A549 (cell line): Measurements from ENCODE around the gene AZGP1. TPM values are rescaled to one million over a fixed set of nuclear protein-coding genes. Genes with fewer than 3 reads are reported as not detected.
A peak's percentile ranks its signal among the peaks of the same experiment; 100 is the strongest.

Experiments
- ATAC-seq, 2 experiments: fragments of 200-7000 bp in 1 of 2; fragments of >200 bp in 1 of 2; cut with Nextera tagmentation in 1 of 2; cut with Tn5 transposase in 1 of 2; 3 replicates each; pipeline versions ENCODE4 v1.8.0 to v1.9.1; 2018 to 2020; ENCODE audit warnings: mild to moderate bottlenecking in 1 of 2, moderate library complexity in 1 of 2
- CTCF ChIA-PET: fragments of 300-600 bp; sonication (Branson Sonifier 250); formaldehyde crosslinking; extraction: SDS; loops from one replicate; lab custom pipeline; 2021; ENCODE audit warnings: antibody characterized with exemption, inconsistent platforms; lab: Yijun Ruan, JAX
- POLR2A ChIA-PET: fragments of 350-600 bp; formaldehyde crosslinking; extraction: SDS; loops from one replicate; lab custom pipeline; 2021; ENCODE audit warnings: antibody characterized with exemption, inconsistent platforms; lab: Yijun Ruan, JAX
- DNase-seq, 2 experiments: peaks; one replicate each; pipeline versions ENCODE4 v3.0.0 to v3.0.0-alpha.2; 2011 to 2016; ENCODE audit warnings: low read depth in 1 of 2, low spot score in 1 of 2
- FAIRE-seq: peaks from 2 replicates; lab custom pipeline; 2011; peaks lifted over from hg19 to GRCh38; lab: Jason Lieb, UNC
- H3K27ac ChIP-seq, 2 experiments: fragments of >200 bp; sonication (Bioruptor Twin); formaldehyde crosslinking; 3 replicates each; pipeline ENCODE4 v1.5.1; 2016 to 2017
- H3K4me1 ChIP-seq: fragments of >200 bp; sonication (Bioruptor Twin); formaldehyde crosslinking; 3 replicates; pipeline ENCODE4 v1.6.1; 2016
- H3K4me2 ChIP-seq: fragments of >200 bp; sonication (Bioruptor Twin); formaldehyde crosslinking; 3 replicates; pipeline ENCODE4 v1.6.1; 2016
- H3K4me3 ChIP-seq: fragments of >200 bp; sonication (Bioruptor Twin); formaldehyde crosslinking; 3 replicates; pipeline ENCODE4 v1.5.1; 2016
- H3K9me3 ChIP-seq: fragments of >200 bp; sonication (Bioruptor Twin); formaldehyde crosslinking; 3 replicates; pipeline ENCODE4 v1.6.1; 2016
- CTCF ChIP-seq: fragments of >200 bp; sonication (Bioruptor Twin); formaldehyde crosslinking; IDR thresholded peaks from 3 replicates; pipeline ENCODE4 v1.5.1; 2016
- E2F6 ChIP-seq: IDR thresholded peaks from 2 replicates; pipeline ENCODE4 v1.6.1; 2012; ENCODE audit warnings: low read depth, borderline replicate concordance
- EHF ChIP-seq: fragments of 250-450 bp; sonication (Bioruptor Pico); IDR thresholded peaks from 2 replicates; pipeline ENCODE4 v1.5.0; 2020; ENCODE audit warnings: mild to moderate bottlenecking
- EHMT2 ChIP-seq: fragments of 200-600 bp; sonication (generic); IDR thresholded peaks from 2 replicates; pipeline ENCODE4 v1.6.1; 2016; ENCODE audit warnings: antibody characterized with exemption, low read depth, mild to moderate bottlenecking, moderate library complexity
- EP300 ChIP-seq, 2 experiments: fragments of >200 bp; sonication (Bioruptor Twin); formaldehyde crosslinking; IDR thresholded peaks; 2 replicates in 1 of 2; 3 replicates in 1 of 2; pipeline ENCODE4 v1.6.1; 2016 to 2017
- FOSB ChIP-seq: fragments of 250-450 bp; sonication (Bioruptor Pico); IDR thresholded peaks from 2 replicates; pipeline ENCODE4 v1.5.0; 2020; ENCODE audit warnings: mild to moderate bottlenecking, moderate library complexity
- FOSL2 ChIP-seq, 2 experiments: fragments of 450-650 bp in 1 of 2; fragments of >200 bp in 1 of 2; sonication (Bioruptor Twin) in 1 of 2; formaldehyde crosslinking; IDR thresholded peaks; 2 replicates each; pipeline versions ENCODE4 v1.5.0 to v1.6.1; 2016 to 2020; ENCODE audit warnings: mild to moderate bottlenecking in 1 of 2, moderate library complexity in 1 of 2
- HES2 ChIP-seq: fragments of >200 bp; sonication (Bioruptor Twin); formaldehyde crosslinking; IDR thresholded peaks from 2 replicates; pipeline ENCODE4 v1.6.1; 2016
- HEYL ChIP-seq: fragments of 250-450 bp; sonication (Bioruptor Pico); IDR thresholded peaks from 2 replicates; pipeline ENCODE4 v1.8.0; 2021; ENCODE audit warnings: mild to moderate bottlenecking, moderate library complexity
- KDM1A ChIP-seq: fragments of 200-600 bp; sonication (generic); IDR thresholded peaks from 2 replicates; pipeline ENCODE4 v1.6.1; 2016; ENCODE audit warnings: low read depth, mild to moderate bottlenecking
- NPAS2 ChIP-seq: fragments of 250-450 bp; sonication (Bioruptor Pico); IDR thresholded peaks from 2 replicates; pipeline ENCODE4 v1.8.0; 2022; ENCODE audit warnings: mild to moderate bottlenecking, moderate library complexity, borderline replicate concordance
- NR3C1 ChIP-seq: fragments of >200 bp; sonication (Bioruptor Twin); formaldehyde crosslinking; IDR thresholded peaks from 3 replicates; pipeline ENCODE4 v1.6.1; 2017
- PBX3 ChIP-seq: IDR thresholded peaks from 2 replicates; pipeline ENCODE4 v1.6.1; 2012
- POLR2AphosphoS2 ChIP-seq: conservative IDR thresholded peaks from 2 replicates; pipeline ENCODE4 v1.6.1; 2012; ENCODE audit warnings: low read length, improper control_type of control experiment, inconsistent platforms
- RAD21 ChIP-seq, 2 experiments: fragments of >200 bp in 1 of 2; sonication (Bioruptor Twin) in 1 of 2; formaldehyde crosslinking in 1 of 2; IDR thresholded peaks in 1 of 2; conservative IDR thresholded peaks in 1 of 2; 2 replicates in 1 of 2; 3 replicates in 1 of 2; pipeline ENCODE4 v1.6.1; 2012 to 2018; ENCODE audit warnings: inconsistent platforms in 1 of 2
- RARB ChIP-seq: fragments of 250-450 bp; sonication (Bioruptor Pico); IDR thresholded peaks from 2 replicates; pipeline ENCODE4 v1.8.0; 2021; ENCODE audit warnings: mild to moderate bottlenecking, moderate library complexity
- REST ChIP-seq: fragments of 200-600 bp; sonication (generic); IDR thresholded peaks from 2 replicates; pipeline ENCODE4 v1.6.1; 2016; ENCODE audit warnings: antibody characterized with exemption, mild to moderate bottlenecking, moderate library complexity
- SMC3 ChIP-seq: fragments of >200 bp; sonication (Bioruptor Twin); formaldehyde crosslinking; IDR thresholded peaks from 3 replicates; pipeline ENCODE4 v1.6.1; 2018; ENCODE audit warnings: inconsistent platforms
- USF2 ChIP-seq: fragments of 450-650 bp; IDR thresholded peaks from 2 replicates; pipeline ENCODE4 v1.6.1; 2014; ENCODE audit warnings: antibody characterized with exemption
- ZFP36 ChIP-seq: fragments of 450-650 bp; IDR thresholded peaks from 2 replicates; pipeline ENCODE4 v1.6.1; 2014; ENCODE audit warnings: borderline replicate concordance; ENCODE audit not compliant: partially characterized antibody
- WGBS: methylation state at CpG from one replicate; pipeline ENCODE4 v1.1.6; 2017; ENCODE audit errors: missing lambda C conversion rate; 5-methylcytosine and 5-hydroxymethylcytosine counted together
- polyA plus RNA-seq, 4 experiments: library from polyadenylated mRNA; depleted of rRNA in 3 of 4; stranded (reverse); fragments of >200 nt; fragmentation: RNase III in 1 of 4; extraction: RNeasy Plus Mini Kit Qiagen cat#74134 plus additional on column Dnase treatment in 1 of 4; gene quantifications; 2 replicates in 3 of 4; 3 replicates in 1 of 4; pipeline ENCODE4 v1.2.3, GENCODE V29; 2011 to 2017
- TF ChIP-seq, protein P1 (sequence below): IDR thresholded peaks from 2 replicates; pipeline ENCODE4 v1.6.1; 2012
- TF ChIP-seq, protein P2 (sequence below): fragments of 150-350 bp; IDR thresholded peaks from 2 replicates; pipeline ENCODE4 v1.6.1; 2014; ENCODE audit warnings: low read depth, mild to moderate bottlenecking, low read length

The AZGP1 gene
- polyA plus RNA-seq, 2 of the 4 experiments (the other 2 are of a cell fraction): 0.13 TPM; not detected in 1

- FAIRE-seq: no peak
- WGBS: 39% methylated on average over 14 of the region's 14 CpGs
- peak; percentile 48 to 90; a peak in 4 of 6 replicates for ATAC-seq
- POLR2A ChIA-PET: interaction anchor here (1.5 kb wide), 1 partner anchor 11 kb away, joined by 4 read pairs; the partner anchor contains the start of gene ZKSCAN1
- DNase-seq: peak in 1 of 2 experiments; percentile 77
- CTCF ChIA-PET: interaction anchor here (0.9 to 21.2 kb wide), 5 partner anchors 11 to 127 kb away, joined by 3 to 155 read pairs (median 5); no protein-coding TSS in a partner anchor
- Histone ChIP-seq H3K4me1 (0 out of 3 replicates have a peak, but pooled peaks cover 3% of the 10 kb centered on the region), H3K27ac (peak overlapping the region in 1 of 2 experiments; percentile 41; a peak in 4 of 6 replicates), H3K4me3 (no peak overlapping the region), H3K4me2 (peak overlapping the region; percentile 27; the same call in 2 of the 3 replicates), H3K9me3 (no peaks in the 10 kb centered on the region)
- no peak for TF ChIP-seq EHMT2
- TF ChIP-seq, protein P1, sequence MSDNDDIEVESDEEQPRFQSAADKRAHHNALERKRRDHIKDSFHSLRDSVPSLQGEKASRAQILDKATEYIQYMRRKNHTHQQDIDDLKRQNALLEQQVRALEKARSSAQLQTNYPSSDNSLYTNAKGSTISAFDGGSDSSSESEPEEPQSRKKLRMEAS: no peak
- no peak for TF ChIP-seq RAD21 (conservative IDR thresholded peaks at IDR 0.05 in 1 of 2, IDR thresholded peaks at IDR 0.05 in 1 of 2)
- no peak for TF ChIP-seq ZFP36
- TF ChIP-seq NR3C1: no peak
- no peak for TF ChIP-seq EP300 (IDR thresholded peaks at IDR 0.05)
- no peak for TF ChIP-seq NPAS2 (CRISPR knock-in tag)
- no peak for TF ChIP-seq SMC3
- no peak for TF ChIP-seq USF2
- TF ChIP-seq E2F6: no peak
- TF ChIP-seq FOSB (CRISPR knock-in tag): no peak
- TF ChIP-seq PBX3: no peak
- no peak for TF ChIP-seq KDM1A
- TF ChIP-seq, protein P2, sequence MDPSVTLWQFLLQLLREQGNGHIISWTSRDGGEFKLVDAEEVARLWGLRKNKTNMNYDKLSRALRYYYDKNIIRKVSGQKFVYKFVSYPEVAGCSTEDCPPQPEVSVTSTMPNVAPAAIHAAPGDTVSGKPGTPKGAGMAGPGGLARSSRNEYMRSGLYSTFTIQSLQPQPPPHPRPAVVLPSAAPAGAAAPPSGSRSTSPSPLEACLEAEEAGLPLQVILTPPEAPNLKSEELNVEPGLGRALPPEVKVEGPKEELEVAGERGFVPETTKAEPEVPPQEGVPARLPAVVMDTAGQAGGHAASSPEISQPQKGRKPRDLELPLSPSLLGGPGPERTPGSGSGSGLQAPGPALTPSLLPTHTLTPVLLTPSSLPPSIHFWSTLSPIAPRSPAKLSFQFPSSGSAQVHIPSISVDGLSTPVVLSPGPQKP: no peak
- no peak for TF ChIP-seq CTCF
- TF ChIP-seq HEYL (CRISPR knock-in tag): no peak
These were observed 28.2 kb upstream of the AZGP1 start for GRCh38 chr7:100003711-100004661.

- no peak overlapping the region for H3K4me2 ChIP-seq
- no peak overlapping the region for H3K27ac ChIP-seq
- no peak overlapping the region for H3K4me3 ChIP-seq
- H3K4me1 ChIP-seq: 0 out of 3 replicates have a peak, but pooled peaks cover 3% of the 10 kb centered on the region
- FAIRE-seq (no peak), DNase-seq (no peak), ATAC-seq (no peak)
- POLR2A ChIA-PET: no interaction called here
- WGBS: 72% methylated on average over 13 of the region's 13 CpGs
- CTCF ChIA-PET: interaction anchor here (1.2 to 21.2 kb wide), 2 partner anchors 8 to 20 kb away, joined by 3 to 155 read pairs; no protein-coding TSS in a partner anchor
- no peaks in the 10 kb centered on the region for H3K9me3 ChIP-seq
- no peak for TF ChIP-seq HES2
- TF ChIP-seq FOSL2 (IDR thresholded peaks at IDR 0.05): no peak
- TF ChIP-seq FOSL2 (CRISPR knock-in tag; IDR thresholded peaks at IDR 0.05): no peak
- TF ChIP-seq REST: no peak
- TF ChIP-seq NPAS2 (CRISPR knock-in tag): no peak
- TF ChIP-seq EHF (CRISPR knock-in tag): no peak
- no peak for TF ChIP-seq POLR2AphosphoS2
- TF ChIP-seq, protein P2: no peak
- TF ChIP-seq RARB: no peak
These were observed 24.4 kb upstream of the AZGP1 start for GRCh38 chr7:100000239-100000638.
